Measurements from ENCODE around the gene FNDC3A. TPM values are rescaled to one million over a fixed set of nuclear protein-coding genes. Genes with fewer than 3 reads are reported as not detected.
A peak's percentile ranks its signal among the peaks of the same experiment; 100 is the strongest.

FNDC3A gene
- total RNA-seq, 1 experiment from 2014 or later: 49.3 TPM

GRCh38 chr13:49108196-49108595 is 132.5 kb downstream of the FNDC3A start:
- intact Hi-C loops (cut with micrococcal nuclease; ENCODE audit: unreplicated experiment): no loop called here
- TF ChIP-seq EZH2 (IDR thresholded peaks at IDR 0.05; ENCODE audit: borderline replicate concordance, low read depth, low read length, poor library complexity, severe bottlenecking) (no peak), CTCF (conservative IDR thresholded peaks at IDR 0.05; ENCODE audit: low read depth, low read length) (no peak)
- BruUV-seq (replicated peaks): no TSS peak
- Histone ChIP-seq H3K9me3 (ENCODE audit: low read depth, low read length, poor library complexity, severe bottlenecking) (no peaks in the 10 kb centered on the region), H3K4me3 (ENCODE audit: low read depth, low read length, poor library complexity, severe bottlenecking) (no peak overlapping the region), H3K4me1 (ENCODE audit: insufficient read depth, low read length, poor library complexity, severe bottlenecking) (peaks cover 9% of the 10 kb centered on the region), H3K27ac (ENCODE audit: low read depth, low read length, poor library complexity, severe bottlenecking) (no peak overlapping the region), H3K27me3 (replicated peaks; ENCODE audit: insufficient read depth, low read depth, low read length, poor library complexity) (no peaks in the 10 kb centered on the region), H3K36me3 (ENCODE audit: insufficient read depth, low read length, poor library complexity, severe bottlenecking) (no peaks in the 10 kb centered on the region)
- POLR2A ChIA-PET (ENCODE audit: low non-redundant PET): no interaction called here
- no peak for DNase-seq (ENCODE audit: low spot score)
- CTCF ChIA-PET: no interaction called here

- H3K27me3 ChIP-seq (replicated peaks; ENCODE audit: insufficient read depth, low read depth, low read length, poor library complexity): no peaks in the 10 kb centered on the region
- DNase-seq (ENCODE audit: low spot score): peak; percentile 94
- CTCF ChIA-PET: no interaction called here
- BruUV-seq (replicated peaks): TSS peak; percentile 91
- TF ChIP-seq CTCF (conservative IDR thresholded peaks at IDR 0.05; ENCODE audit: low read depth, low read length): no peak
- no peak for TF ChIP-seq EZH2 (IDR thresholded peaks at IDR 0.05; ENCODE audit: borderline replicate concordance, low read depth, low read length, poor library complexity, severe bottlenecking)
- H3K36me3 ChIP-seq (ENCODE audit: insufficient read depth, low read length, poor library complexity, severe bottlenecking): no peaks in the 10 kb centered on the region
- peaks cover 14% of the 10 kb centered on the region for H3K4me1 ChIP-seq (ENCODE audit: insufficient read depth, low read length, poor library complexity, severe bottlenecking)
- intact Hi-C loops (cut with micrococcal nuclease; ENCODE audit: unreplicated experiment): loop anchor here (5.0 kb wide), 1 partner anchor 133 kb away; the partner anchor contains the start of gene FNDC3A
- peak overlapping the region; percentile 70 for H3K27ac ChIP-seq (ENCODE audit: low read depth, low read length, poor library complexity, severe bottlenecking)
- POLR2A ChIA-PET (ENCODE audit: low non-redundant PET): interaction anchor here (0.7 kb wide), 1 partner anchor 829 kb away, joined by 3 read pairs; no protein-coding TSS in a partner anchor
- no peaks in the 10 kb centered on the region for H3K9me3 ChIP-seq (ENCODE audit: low read depth, low read length, poor library complexity, severe bottlenecking)
- H3K4me3 ChIP-seq (ENCODE audit: low read depth, low read length, poor library complexity, severe bottlenecking): peak overlapping the region; percentile 57
Measured at GRCh38 chr13:49110122-49110912, 134.6 kb downstream of the FNDC3A start.

GRCh38 chr13:49110913-49111170 is 135.1 kb downstream of the FNDC3A start:
- Histone ChIP-seq H3K36me3 (ENCODE audit: insufficient read depth, low read length, poor library complexity, severe bottlenecking) (no peaks in the 10 kb centered on the region), H3K27me3 (replicated peaks; ENCODE audit: insufficient read depth, low read depth, low read length, poor library complexity) (no peaks in the 10 kb centered on the region), H3K4me3 (ENCODE audit: low read depth, low read length, poor library complexity, severe bottlenecking) (peak overlapping the region; percentile 57), H3K9me3 (ENCODE audit: low read depth, low read length, poor library complexity, severe bottlenecking) (no peaks in the 10 kb centered on the region), H3K27ac (ENCODE audit: low read depth, low read length, poor library complexity, severe bottlenecking) (peak overlapping the region; percentile 70), H3K4me1 (ENCODE audit: insufficient read depth, low read length, poor library complexity, severe bottlenecking) (peaks cover 14% of the 10 kb centered on the region)
- CTCF ChIA-PET: no interaction called here
- no peak for DNase-seq (ENCODE audit: low spot score)
- intact Hi-C loops (cut with micrococcal nuclease; ENCODE audit: unreplicated experiment): loop anchor here (5.0 kb wide), 1 partner anchor 134 kb away; the partner anchor contains the start of gene FNDC3A
- POLR2A ChIA-PET (ENCODE audit: low non-redundant PET): no interaction called here
- no TSS peak for BruUV-seq (replicated peaks)
- no peak for TF ChIP-seq CTCF (conservative IDR thresholded peaks at IDR 0.05; ENCODE audit: low read depth, low read length)
- TF ChIP-seq EZH2 (IDR thresholded peaks at IDR 0.05; ENCODE audit: borderline replicate concordance, low read depth, low read length, poor library complexity, severe bottlenecking): no peak
